KMS-11 (cell line): Measurements from ENCODE around the gene P4HB.

Experiments
- H2AFZ ChIP-seq: fragments of 200-600 bp; sonication (generic); 2 replicates; pipeline ENCODE4 v1.6.1; 2016; ENCODE audit warnings: antibody characterized with exemption, mixed run types, low read depth
- H3K27ac ChIP-seq: fragments of 200-600 bp; sonication (generic); 2 replicates; pipeline ENCODE4 v1.6.1; 2016; ENCODE audit warnings: mild to moderate bottlenecking, mixed run types
- H3K27me3 ChIP-seq: fragments of 200-600 bp; sonication (generic); 2 replicates; pipeline ENCODE4 v1.6.1; 2017; ENCODE audit warnings: mild to moderate bottlenecking, low read depth, mixed run types, moderate library complexity; ENCODE audit not compliant: insufficient read depth
- H3K36me3 ChIP-seq: fragments of 200-600 bp; sonication (generic); 2 replicates; pipeline ENCODE4 v1.6.1; 2017; ENCODE audit warnings: mild to moderate bottlenecking, mixed run types; ENCODE audit not compliant: insufficient read depth
- H3K4me1 ChIP-seq: fragments of 200-600 bp; sonication (generic); 2 replicates; pipeline ENCODE4 v1.6.1; 2016; ENCODE audit warnings: mild to moderate bottlenecking, low read depth, mixed run types; ENCODE audit not compliant: poor library complexity, severe bottlenecking
- H3K4me2 ChIP-seq: fragments of 200-600 bp; sonication (generic); 2 replicates; pipeline ENCODE4 v1.7.0; 2016; ENCODE audit warnings: mild to moderate bottlenecking, mixed run types
- H3K4me3 ChIP-seq: fragments of 200-600 bp; sonication (generic); IDR thresholded peaks from 2 replicates; pipeline ENCODE4 v1.6.1; 2017; ENCODE audit warnings: low read depth, low read length, mixed read lengths; ENCODE audit not compliant: insufficient read depth
- H3K79me2 ChIP-seq: fragments of 200-600 bp; sonication (generic); 2 replicates; pipeline ENCODE4 v1.6.1; 2016; ENCODE audit warnings: low read depth, mixed run types; ENCODE audit not compliant: insufficient read depth
- H3K9ac ChIP-seq: fragments of 200-600 bp; sonication (generic); 2 replicates; pipeline ENCODE4 v1.6.1; 2016; ENCODE audit warnings: mild to moderate bottlenecking, mixed run types
- H4K20me1 ChIP-seq: fragments of 200-600 bp; sonication (generic); 2 replicates; pipeline ENCODE4 v1.6.1; 2016; ENCODE audit warnings: mild to moderate bottlenecking, mixed run types; ENCODE audit not compliant: insufficient read depth
- CTCF ChIP-seq: fragments of 200-600 bp; sonication (generic); conservative IDR thresholded peaks from 2 replicates; pipeline ENCODE4 v1.6.1; 2017; ENCODE audit warnings: low read depth, mild to moderate bottlenecking, antibody characterized with exemption, low read length, moderate library complexity, mixed read lengths

Gene P4HB

GRCh38 chr17:81867170-81867990 is 7.0 kb upstream of the P4HB start:
- no peak for TF ChIP-seq CTCF
- Histone ChIP-seq H3K9ac (no peak overlapping the region), H3K79me2 (peaks cover 53% of the 10 kb centered on the region), H3K36me3 (no peaks in the 10 kb centered on the region), H3K4me3 (no peak overlapping the region), H3K27me3 (no peaks in the 10 kb centered on the region), H4K20me1 (no peaks in the 10 kb centered on the region), H3K4me2 (no peak overlapping the region), H2AFZ (no peak overlapping the region), H3K27ac (peak overlapping the region; percentile 39), H3K4me1 (peaks cover 58% of the 10 kb centered on the region)

GRCh38 chr17:81866440-81867169 is 6.3 kb upstream of the P4HB start:
- H2AFZ ChIP-seq: no peak overlapping the region
- H3K4me2 ChIP-seq: no peak overlapping the region
- H3K4me1 ChIP-seq: peaks cover 57% of the 10 kb centered on the region
- H3K27me3 ChIP-seq: no peaks in the 10 kb centered on the region
- no peaks in the 10 kb centered on the region for H4K20me1 ChIP-seq
- H3K4me3 ChIP-seq: no peak overlapping the region
- no peaks in the 10 kb centered on the region for H3K36me3 ChIP-seq
- no peak overlapping the region for H3K9ac ChIP-seq
- peak overlapping the region; percentile 12; the same call in 1 of the 2 replicates for H3K27ac ChIP-seq
- peaks cover 52% of the 10 kb centered on the region for H3K79me2 ChIP-seq
- no peak for TF ChIP-seq CTCF

GRCh38 chr17:81865733-81866439 is 5.6 kb upstream of the P4HB start:
- H3K27ac ChIP-seq: peak overlapping the region; percentile 12; the same call in 1 of the 2 replicates
- H2AFZ ChIP-seq: no peak overlapping the region
- H4K20me1 ChIP-seq: no peaks in the 10 kb centered on the region
- peaks cover 57% of the 10 kb centered on the region for H3K4me1 ChIP-seq
- H3K9ac ChIP-seq: no peak overlapping the region; the same call in 1 of the 2 replicates
- H3K79me2 ChIP-seq: peaks cover 52% of the 10 kb centered on the region
- no peak overlapping the region for H3K4me2 ChIP-seq
- no peak overlapping the region for H3K4me3 ChIP-seq
- no peaks in the 10 kb centered on the region for H3K36me3 ChIP-seq
- no peaks in the 10 kb centered on the region for H3K27me3 ChIP-seq
- no peak for TF ChIP-seq CTCF

GRCh38 chr17:81865358-81865732 is 5.0 kb upstream of the P4HB start:
- H3K9ac ChIP-seq: no peak overlapping the region; the same call in 1 of the 2 replicates
- no peak overlapping the region for H3K4me3 ChIP-seq
- H2AFZ ChIP-seq: no peak overlapping the region
- no peak overlapping the region for H3K4me2 ChIP-seq
- no peak for TF ChIP-seq CTCF
- no peak overlapping the region; the same call in 1 of the 2 replicates for H3K27ac ChIP-seq
- peaks cover 57% of the 10 kb centered on the region for H3K4me1 ChIP-seq
- H3K27me3 ChIP-seq: no peaks in the 10 kb centered on the region
- no peaks in the 10 kb centered on the region for H4K20me1 ChIP-seq
- H3K36me3 ChIP-seq: no peaks in the 10 kb centered on the region
- peaks cover 48% of the 10 kb centered on the region for H3K79me2 ChIP-seq
